Measurements from ENCODE around the gene PDHA1. TPM values are rescaled to one million over a fixed set of nuclear protein-coding genes. Genes with fewer than 3 reads are reported as not detected.

The PDHA1 gene
- total RNA-seq, result 80.7 and 106 TPM in 2 replicates

DNA sequence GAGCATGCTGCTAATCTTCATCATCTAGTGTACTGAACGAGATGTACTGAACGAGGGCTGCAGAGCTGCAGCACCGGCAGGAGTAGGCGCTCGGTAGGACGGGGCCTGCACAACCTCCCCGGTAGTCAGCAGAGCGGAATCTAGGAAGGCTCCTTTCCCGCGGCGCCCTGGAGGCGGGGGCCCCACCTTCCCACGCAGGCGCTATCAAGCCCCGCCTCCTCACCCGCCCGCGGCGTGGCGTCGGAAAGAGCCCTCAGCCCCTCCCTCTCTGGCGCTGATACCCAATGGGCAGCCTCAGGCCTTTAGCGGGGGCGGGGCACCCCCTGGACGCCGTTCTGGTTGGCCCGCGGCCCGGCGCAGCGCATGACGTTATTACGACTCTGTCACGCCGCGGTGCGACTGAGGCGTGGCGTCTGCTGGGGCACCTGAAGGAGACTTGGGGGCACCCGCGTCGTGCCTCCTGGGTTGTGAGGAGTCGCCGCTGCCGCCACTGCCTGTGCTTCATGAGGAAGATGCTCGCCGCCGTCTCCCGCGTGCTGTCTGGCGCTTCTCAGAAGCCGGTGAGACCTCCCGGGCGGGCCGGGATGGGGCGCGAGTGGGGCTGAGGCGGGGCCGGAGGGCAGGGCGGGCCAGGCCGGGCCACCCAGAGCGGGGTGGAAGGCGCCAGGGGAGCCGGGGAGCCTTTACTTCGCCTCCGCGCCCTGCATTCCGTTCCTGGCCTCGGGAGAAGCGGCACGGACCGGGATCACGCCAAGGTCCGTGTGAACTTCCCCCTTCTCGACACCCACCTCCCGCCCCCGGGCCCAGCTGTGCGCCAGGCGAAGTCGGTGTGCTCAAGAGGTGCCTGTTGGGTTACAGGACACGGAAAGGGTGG, at the start of gene PDHA1:
Gene PDHA1, plus strand, starts transcription at position 393 of the 874 bp plus-strand sequence. Its CDS starts 111 bp downstream, at position 504.

Other genes starting within 250 kb of the PDHA1 start
- gene ADGRG2, start 221.5 kb upstream of the PDHA1 start, total RNA-seq, result under 0.01 and 0.32 TPM in 2 replicates
- gene MAP3K15, start 171.6 kb downstream of the PDHA1 start, total RNA-seq, result not detected in 2 replicates

Measured in bronchial smooth muscle cell (primary cell).